GM19193 (cell line): ENCODE measurements around the gene SLC16A10.

ENCODE experiments used
- POLR2A ChIP-seq: IDR thresholded peaks from 4 replicates; pipeline ENCODE4 v1.6.1; 2011; ENCODE audit not compliant: insufficient read depth, insufficient read length; ENCODE audit errors: extremely low read depth

SLC16A10 gene

DNA sequence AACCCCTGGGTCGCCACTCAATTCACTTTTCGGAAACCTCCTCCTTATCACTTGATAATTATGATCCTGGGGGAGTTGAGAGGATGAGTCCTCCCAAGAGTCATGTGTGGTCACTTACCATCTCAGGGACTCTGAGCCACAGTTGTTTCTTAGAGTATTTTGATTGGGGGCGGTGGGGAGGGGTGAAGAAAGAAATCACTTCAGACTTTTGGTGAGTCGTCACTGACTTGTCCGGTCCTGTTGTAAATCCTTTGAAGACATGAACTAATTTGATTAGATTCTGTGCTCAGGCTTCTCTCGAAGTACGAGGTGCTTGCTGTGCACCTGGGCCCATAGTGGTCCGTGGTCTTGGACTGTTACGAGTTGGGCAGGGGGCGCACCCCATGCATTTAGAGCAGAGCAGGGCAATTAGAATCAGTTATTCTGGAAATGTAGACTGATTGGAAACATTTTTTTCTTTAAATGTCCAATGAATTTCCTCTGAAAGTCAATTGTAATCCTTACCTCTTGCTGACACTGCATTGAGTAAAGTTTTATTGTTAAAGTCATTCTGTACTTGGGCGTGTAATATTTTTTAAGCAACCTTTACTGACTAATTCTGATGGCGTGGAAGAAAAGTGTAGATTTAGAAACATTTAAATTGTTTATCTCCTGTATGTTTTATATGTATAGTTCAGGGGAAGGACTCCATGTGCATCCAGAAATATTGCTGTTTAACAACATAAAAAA lies 173.4 kb downstream of the SLC16A10 start:
- no peak for TF ChIP-seq POLR2A

DNA sequence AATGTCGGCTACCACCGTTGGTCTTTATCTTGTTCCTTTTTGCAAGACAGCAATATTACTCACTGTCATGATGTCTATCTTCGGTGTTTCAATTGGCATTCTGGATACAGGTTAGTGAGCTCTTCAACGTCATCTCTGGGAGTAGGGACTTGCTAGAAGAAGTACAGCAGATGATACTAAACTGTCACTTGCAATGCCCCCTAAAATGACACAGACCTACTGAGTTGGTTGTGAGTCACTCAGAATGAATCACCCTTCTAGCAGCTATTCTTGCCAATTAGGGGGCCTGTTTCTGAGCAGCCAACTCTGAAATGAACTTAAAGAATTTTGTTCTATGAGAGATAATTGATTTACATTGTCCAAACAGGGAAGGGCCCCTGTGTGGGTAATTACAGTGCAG lies 176.5 kb downstream of the SLC16A10 start:
- no peak for TF ChIP-seq POLR2A

DNA sequence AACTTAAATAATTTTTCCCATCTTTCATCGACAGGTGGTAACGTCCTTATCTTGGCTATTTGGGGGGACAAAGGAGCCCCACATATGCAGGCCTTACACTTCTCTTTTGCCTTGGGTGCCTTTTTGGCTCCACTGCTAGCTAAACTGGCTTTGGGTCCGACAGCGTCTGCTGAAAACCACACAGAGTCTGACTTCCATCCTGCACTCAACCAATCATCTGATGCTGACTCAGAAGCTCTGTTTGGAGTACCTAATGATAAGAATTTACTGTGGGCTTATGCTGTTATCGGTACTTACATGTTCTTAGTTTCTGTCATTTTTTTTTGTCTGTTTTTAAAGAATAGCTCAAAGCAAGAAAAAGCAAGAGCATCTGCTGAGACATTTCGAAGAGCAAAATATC lies 178.5 kb downstream of the SLC16A10 start:
- TF ChIP-seq POLR2A = no peak

DNA sequence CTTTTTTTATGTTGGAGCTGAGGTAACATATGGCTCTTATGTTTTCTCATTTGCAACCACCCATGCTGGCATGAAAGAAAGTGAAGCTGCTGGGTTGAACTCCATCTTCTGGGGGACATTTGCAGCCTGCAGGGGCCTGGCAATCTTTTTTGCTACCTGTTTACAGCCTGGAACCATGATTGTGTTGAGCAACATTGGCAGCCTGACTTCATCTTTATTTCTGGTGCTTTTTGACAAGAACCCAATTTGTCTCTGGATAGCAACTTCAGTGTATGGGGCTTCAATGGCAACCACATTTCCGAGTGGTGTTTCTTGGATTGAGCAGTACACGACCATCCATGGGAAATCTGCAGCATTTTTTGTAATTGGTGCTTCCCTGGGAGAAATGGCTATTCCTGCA lies 179.0 kb downstream of the SLC16A10 start:
- TF ChIP-seq POLR2A = no peak

DNA sequence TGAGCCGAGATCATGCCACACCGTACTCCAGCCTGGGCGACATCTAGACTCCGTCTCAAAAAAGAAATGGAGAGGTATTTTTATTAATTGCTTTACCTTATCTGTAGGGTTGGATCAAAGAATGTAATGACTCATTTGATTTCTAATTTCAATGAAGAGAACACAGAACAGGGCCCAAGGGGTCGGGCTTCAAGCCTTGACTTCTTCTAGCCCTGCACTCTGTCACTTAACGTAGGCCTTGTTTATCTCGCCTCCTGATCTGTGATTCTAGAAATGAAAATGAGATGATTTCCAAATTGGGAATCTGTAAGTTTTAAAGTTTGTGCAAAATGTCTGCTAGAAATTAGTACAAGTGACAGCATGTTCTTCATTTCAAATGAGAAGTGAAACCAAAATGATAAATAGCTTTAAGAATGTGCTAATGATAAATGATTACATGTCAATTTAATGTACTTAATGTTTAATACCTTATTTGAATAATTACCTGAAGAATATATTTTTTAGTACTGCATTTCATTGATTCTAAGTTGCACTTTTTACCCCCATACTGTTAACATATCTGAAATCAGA lies 180.5 kb downstream of the SLC16A10 start:
- no peak for TF ChIP-seq POLR2A

DNA sequence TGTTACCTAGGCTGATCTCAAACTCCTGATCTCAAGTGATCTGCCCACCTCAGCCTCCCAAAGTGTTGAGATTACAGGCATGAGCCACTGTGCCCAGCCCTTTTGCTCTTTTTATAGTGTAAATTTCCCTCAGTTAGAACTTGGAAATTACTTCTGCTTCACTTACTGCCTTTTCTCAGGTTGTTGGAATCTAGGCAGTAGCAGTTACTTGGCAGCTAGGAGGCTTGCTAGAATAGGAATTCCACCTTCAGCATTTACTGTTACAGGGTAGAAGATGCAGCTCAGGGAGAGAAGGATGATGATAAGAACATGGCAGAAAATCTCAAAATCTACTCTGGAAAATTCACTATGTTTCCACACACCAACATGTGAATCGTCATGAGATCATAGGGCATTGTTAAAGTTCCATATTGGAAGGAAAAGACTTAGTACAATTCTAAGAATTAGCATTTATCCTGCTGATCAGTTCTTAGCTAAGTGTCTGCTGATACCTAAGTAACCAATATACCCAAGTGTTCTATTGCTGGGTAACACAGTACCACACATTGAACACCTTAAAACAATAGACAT lies 182.2 kb downstream of the SLC16A10 start:
- TF ChIP-seq POLR2A = no peak

DNA sequence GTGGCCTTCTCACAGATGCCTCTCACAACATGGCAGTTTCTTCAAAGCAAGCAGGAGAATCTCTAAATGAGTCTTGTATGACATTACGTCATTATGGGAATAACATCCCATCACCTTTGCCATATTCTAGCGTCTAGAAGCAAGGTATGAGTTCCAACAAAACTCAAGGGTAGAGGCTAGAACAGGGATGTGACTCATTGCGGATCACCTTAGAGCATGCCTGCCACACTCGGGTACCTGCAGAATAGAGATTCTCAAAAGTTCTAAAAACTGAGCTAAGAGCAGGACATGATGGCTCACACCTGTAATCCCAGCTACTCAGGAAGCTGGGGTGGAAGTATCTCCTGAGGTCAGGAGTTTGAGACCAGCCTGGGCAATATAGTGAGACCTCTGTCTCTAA lies 182.8 kb downstream of the SLC16A10 start:
- no peak for TF ChIP-seq POLR2A

DNA sequence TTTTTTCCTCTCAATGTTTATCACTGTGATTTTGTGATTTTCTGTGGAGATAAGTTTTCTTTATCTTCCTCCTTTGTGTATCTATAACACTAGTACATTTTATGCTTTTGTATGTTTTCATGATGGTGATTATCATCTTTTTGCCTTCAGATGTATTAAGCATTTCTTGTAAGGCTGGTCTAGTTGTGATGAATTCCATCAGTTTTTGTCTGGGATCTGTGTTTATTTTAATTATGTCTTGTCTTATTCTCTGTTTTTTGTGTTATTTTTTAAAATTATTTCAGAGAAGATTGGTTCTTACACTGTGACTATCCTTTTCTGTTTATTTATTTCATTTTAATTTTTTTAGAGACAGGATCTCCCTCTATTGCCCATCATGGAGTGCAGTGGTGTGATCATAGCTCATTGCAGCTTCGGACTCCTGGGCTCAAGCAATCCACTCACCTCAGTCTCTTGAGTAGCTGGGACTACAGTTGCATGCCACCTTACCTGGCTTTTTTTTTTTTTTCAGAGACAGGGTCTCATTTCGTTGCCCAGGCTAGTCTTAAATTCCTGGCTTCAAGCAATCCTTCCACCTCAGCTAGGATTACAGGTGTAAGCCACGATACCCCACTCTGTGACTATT lies 187.4 kb downstream of the SLC16A10 start:
- TF ChIP-seq POLR2A = no peak

DNA sequence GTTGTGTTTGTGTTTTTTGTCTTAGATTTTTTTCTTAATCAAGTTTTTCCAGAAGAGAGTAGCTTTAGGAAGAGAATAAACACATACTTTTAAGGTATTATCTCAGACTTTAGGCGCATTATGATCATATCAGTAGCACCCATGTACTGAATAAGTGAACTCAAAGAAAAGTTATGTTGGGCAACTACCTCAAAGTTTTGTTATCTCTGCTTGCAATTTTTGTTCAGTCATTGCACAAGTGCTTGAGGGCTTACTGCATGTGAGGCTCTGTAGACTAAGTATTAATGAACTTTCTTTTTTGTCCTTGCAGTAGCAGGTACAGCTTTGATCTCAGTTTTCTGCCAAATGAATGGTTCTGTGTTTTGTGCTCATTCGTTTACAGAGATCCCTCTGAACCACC lies 189.0 kb downstream of the SLC16A10 start:
- no peak for TF ChIP-seq POLR2A

DNA sequence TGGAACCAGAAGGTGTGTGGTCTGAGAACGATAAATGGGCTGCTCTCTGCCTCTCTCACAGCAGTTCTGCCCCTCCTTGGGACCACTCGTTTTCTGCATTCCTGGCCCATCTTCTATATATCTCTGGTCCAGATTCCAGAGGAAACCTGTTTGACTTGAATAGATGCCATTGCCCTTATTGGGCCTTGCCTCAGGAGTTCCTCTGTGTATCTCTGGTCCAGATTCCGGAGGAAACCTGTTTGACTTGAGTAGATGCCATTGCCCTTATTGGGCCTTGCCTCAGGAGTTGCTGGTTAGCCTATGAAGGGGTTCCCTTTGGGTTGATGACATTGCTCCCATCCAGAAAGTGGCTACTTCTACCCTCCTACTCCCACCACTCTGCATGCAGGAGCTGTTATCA lies 189.4 kb downstream of the SLC16A10 start:
- TF ChIP-seq POLR2A = no peak

DNA sequence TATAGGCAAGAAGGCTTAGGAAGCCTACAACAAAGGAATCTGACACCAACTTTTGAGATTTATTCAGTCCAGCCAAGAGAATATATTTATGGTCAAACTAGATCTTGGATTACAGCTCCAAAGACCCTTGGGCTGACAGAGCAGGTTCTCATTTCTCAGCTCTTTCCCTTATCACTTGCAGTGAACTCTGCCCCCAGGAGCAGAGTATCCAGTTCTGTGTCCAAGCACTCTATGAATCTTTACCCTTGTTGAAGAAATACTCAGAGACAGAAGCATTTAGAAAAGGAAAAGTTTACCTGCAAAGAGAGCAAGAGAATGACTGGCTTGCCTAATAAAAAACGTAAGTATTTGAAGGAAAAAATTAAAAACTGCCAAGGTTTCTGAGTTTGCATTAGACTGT lies 190.5 kb downstream of the SLC16A10 start:
- TF ChIP-seq POLR2A = no peak

DNA sequence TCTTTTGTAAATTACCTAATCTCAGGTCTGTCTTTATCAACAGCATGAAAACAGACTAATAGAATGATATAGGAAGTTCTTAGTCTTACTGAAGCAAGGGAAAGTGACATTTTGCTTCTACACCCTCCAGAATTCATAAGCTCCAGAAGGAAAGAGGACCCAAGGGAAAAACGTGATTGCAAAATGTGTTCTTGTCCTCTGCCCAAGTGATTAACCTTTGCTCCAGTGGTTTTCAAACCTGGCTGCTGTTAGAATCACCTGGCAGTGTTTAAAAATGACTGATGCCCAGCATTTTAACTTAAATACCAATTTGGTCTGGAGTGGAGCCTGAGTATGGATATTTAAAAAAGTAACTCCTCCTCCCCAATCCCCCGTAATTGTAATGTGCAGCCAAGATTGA lies 191.4 kb downstream of the SLC16A10 start:
- TF ChIP-seq POLR2A = no peak

DNA sequence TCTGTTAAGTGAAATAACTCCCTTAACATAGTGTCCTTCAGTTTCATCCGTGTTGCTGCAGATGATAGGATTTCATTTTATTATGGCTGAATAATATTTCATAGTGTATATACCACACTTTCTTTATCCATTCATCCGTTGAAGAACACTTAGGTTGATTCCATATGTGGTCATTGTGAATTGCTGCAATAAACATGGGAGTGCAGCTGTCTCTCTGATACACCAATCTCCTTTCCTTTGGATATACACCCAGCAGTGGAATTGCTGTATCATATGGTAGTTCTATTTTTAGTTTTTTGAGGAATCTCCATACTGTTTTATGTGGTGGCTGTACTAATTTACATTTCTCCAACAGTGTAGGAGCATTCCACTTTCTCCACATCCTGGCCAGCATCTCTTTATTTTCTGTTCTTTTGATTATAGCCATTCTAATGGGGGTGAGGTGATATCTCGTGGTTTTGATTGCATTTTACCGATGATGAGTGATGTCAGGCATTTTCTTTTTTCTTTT lies 193.2 kb downstream of the SLC16A10 start:
- TF ChIP-seq POLR2A = no peak
